HL-60 (cell line): Measurements from ENCODE around the gene KRTAP5-5.
"Not testable (repeated sequence)": the region's sequence is repeated elsewhere in the genome, so short reads cannot be mapped to it uniquely, and the experiment has no call there.

Experiments
- DNase-seq, 2 experiments: peaks; one replicate each; pipeline ENCODE4 v3.0.0-alpha.2; 2010 to 2020; ENCODE audit warnings: low read depth in 1 of 2, low spot score in 1 of 2
- H3K27ac ChIP-seq: fragments of 250-450 bp; sonication (Bioruptor Pico); replicated peaks from 2 replicates; pipeline ENCODE4 v1.5.1; 2020; ENCODE audit warnings: mild to moderate bottlenecking, moderate library complexity
- H3K27me3 ChIP-seq: fragments of 250-450 bp; sonication (Bioruptor Pico); 2 replicates; pipeline ENCODE4 v1.5.1; 2021; ENCODE audit warnings: mild to moderate bottlenecking, moderate library complexity; ENCODE audit not compliant: insufficient read depth, poor library complexity, severe bottlenecking
- H3K4me3 ChIP-seq: replicated peaks from 2 replicates; pipeline ENCODE4 v1.5.1; 2011; ENCODE audit warnings: mild to moderate bottlenecking, control low read depth, low read length; ENCODE audit not compliant: insufficient read depth
- CTCF ChIP-seq: IDR thresholded peaks from one replicate; pipeline ENCODE4 v1.5.1; 2011; ENCODE audit warnings: low read length, control low read depth, inconsistent platforms; ENCODE audit not compliant: insufficient read depth
- GABPA ChIP-seq: IDR thresholded peaks from 2 replicates; pipeline ENCODE4 v1.6.1; 2012; ENCODE audit warnings: low read depth
- POLR2AphosphoS5 ChIP-seq: IDR thresholded peaks from 2 replicates; pipeline ENCODE4 v1.6.1; 2012; ENCODE audit warnings: low read depth
- REST ChIP-seq: IDR thresholded peaks from 2 replicates; pipeline ENCODE4 v1.6.1; 2012; ENCODE audit warnings: low read depth; ENCODE audit not compliant: insufficient replicate concordance
- SPI1 ChIP-seq: IDR thresholded peaks from 2 replicates; pipeline ENCODE4 v1.6.1; 2012; ENCODE audit warnings: low read depth, mild to moderate bottlenecking, borderline replicate concordance

KRTAP5-5 gene

GRCh38 chr11:1586699-1587098, 42.9 kb upstream of the KRTAP5-5 start:
- H3K27me3 ChIP-seq, result peaks cover 3% of the 10 kb centered on the region
- no peak overlapping the region for H3K27ac ChIP-seq
- DNase-seq, result no peak
- H3K4me3 ChIP-seq, result no peak overlapping the region
- TF ChIP-seq POLR2AphosphoS5 (no peak), GABPA (no peak), SPI1 (no peak), CTCF (no peak), REST (no peak)

GRCh38 chr11:1589191-1589963, 40.2 kb upstream of the KRTAP5-5 start:
- H3K27ac ChIP-seq, H3K4me3 ChIP-seq, H3K27me3 ChIP-seq: not testable (repeated sequence)
- peak; percentile 31 to 52 for DNase-seq

- Histone ChIP-seq H3K27me3 (peaks cover 3% of the 10 kb centered on the region), H3K4me3 (no peak overlapping the region), H3K27ac (no peak overlapping the region)
- DNase-seq, result no peak
- TF ChIP-seq SPI1, result no peak
Measured at GRCh38 chr11:1589996-1590395, 39.6 kb upstream of the KRTAP5-5 start.

- TF ChIP-seq POLR2AphosphoS5, result no peak
- TF ChIP-seq REST, result no peak
- DNase-seq, result no peak
- Histone ChIP-seq H3K27ac (no peak overlapping the region), H3K27me3 (peaks cover 3% of the 10 kb centered on the region), H3K4me3 (no peak overlapping the region)
Measured at GRCh38 chr11:1592628-1593027, 36.9 kb upstream of the KRTAP5-5 start.

GRCh38 chr11:1595994-1596575, 33.5 kb upstream of the KRTAP5-5 start:
- DNase-seq, H3K27ac ChIP-seq, H3K4me3 ChIP-seq, H3K27me3 ChIP-seq: not testable (repeated sequence)

- not testable (repeated sequence) for DNase-seq, H3K27me3 ChIP-seq, H3K4me3 ChIP-seq, H3K27ac ChIP-seq
Measured at GRCh38 chr11:1596576-1597121, 32.9 kb upstream of the KRTAP5-5 start.
